Peyer's patch (tissue), 4 donors: Measurements from ENCODE around the gene UST.

ENCODE experiments used
- CTCF ChIP-seq, 6 experiments: fragments of 450-650 bp in 4 of 6; fragments of 200-600 bp in 2 of 6; sonication (generic) in 1 of 6; IDR thresholded peaks; one replicate each; pipeline ENCODE4 v1.5.1; 2017 to 2019; ENCODE audit warnings: antibody characterized with exemption in 6 of 6, mild to moderate bottlenecking in 3 of 6, moderate library complexity in 1 of 6
- POLR2A ChIP-seq, 2 donors: fragments of 450-650 bp; IDR thresholded peaks; one replicate each; pipeline ENCODE4 v1.5.1; 2017; ENCODE audit warnings: antibody characterized with exemption in 2 of 2, mild to moderate bottlenecking in 2 of 2, moderate library complexity in 2 of 2

DNA sequence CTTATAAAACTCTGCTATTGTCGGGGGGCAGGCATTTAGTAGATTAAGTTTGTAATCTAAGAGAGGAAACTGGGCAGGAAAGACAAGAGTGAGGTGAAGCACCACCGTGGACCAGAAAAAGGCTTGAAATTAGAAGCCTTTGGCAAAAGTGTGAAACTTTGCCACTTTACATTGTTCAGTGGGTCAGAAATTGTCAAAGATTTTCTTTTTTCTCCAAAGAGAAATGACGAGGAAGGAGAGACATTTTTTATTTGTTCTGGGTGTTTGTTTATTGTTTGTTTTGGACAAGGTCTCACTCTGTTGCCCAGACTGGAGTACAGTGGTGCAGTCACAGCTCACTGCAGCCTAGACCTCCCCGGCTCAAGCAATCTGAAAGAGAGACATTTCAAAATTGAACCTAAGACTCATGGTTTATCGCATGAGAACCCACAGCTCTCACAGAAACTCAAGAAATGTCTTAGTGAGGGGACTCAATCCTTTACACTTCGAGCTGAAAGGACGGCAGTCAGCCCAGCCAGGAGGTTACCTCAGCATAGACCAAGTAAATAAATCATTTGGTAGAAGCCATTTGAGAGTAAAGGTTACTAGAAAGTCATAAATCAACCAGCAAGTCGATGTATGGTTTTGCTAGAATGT, 307.8 kb downstream of the UST start:
- TF ChIP-seq CTCF (IDR thresholded peaks at IDR 0.05) = no peak
- TF ChIP-seq POLR2A (IDR thresholded peaks at IDR 0.05) = no peak
